ENCODE results near the gene VAV1.
A peak's percentile ranks its signal among the peaks of the same experiment; 100 is the strongest.

DNA sequence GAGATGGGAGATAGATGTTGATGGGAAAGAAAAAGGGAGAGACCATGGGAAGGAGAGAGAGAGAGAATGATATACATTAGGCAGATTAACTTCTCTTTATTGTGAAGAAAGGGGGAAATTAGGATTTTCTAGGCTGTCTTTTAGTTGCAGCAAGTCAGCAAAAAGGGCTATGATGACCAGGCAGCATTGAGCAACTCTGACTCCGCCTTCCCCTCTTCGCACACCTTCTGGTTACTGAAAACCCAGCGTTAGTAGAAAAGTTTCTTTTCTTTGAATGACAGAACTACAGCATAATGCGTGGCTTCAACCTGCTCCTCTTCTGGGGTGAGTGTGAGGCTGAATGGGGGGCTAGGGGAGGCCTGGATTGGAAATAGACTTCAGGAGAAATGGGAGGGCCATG lies 114.8 kb downstream of the VAV1 start, which contains the start of gene ADGRE1:
- no peak for TF ChIP-seq SNAPC2 (CRISPR knock-in tag; IDR thresholded peaks at IDR 0.05)
- TF ChIP-seq ZNF343 (CRISPR knock-in tag; IDR thresholded peaks at IDR 0.05): no peak
- TF ChIP-seq ZKSCAN5 (CRISPR knock-in tag; IDR thresholded peaks at IDR 0.05): no peak
- TF ChIP-seq MAFK (conservative IDR thresholded peaks at IDR 0.05 in 1 of 2, IDR thresholded peaks at IDR 0.05 in 1 of 2; ENCODE audit: low read length in 2 of 2): peak in 1 of 2 experiments; percentile 38; a peak in 2 of 4 replicates
